ENCODE measurements around the gene TMEM225B.
"Not testable (repeated sequence)": the region's sequence is repeated elsewhere in the genome, so short reads cannot be mapped to it uniquely, and the experiment has no call there.

The TMEM225B gene

DNA sequence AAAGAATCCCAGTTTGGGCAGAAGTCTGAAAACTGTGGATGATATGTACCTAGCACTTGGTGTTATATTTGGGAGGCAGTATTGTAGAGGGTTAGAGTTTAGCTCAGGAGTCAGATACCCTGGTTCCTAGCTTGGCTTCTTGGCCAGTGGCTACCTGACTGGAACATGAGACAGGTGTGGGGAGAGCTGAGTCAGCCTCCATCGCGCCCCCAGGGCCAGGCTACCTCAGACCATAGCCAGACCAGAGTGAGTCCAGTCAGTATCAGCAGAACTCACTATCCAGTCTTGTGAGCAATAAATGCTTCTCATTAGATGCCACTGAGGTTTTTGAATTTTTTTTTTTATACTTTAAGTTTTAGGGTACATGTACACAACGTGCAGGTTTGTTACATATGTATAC, 55.7 kb downstream of the TMEM225B start:
- DNase-seq (ENCODE audit: low read depth, low spot score): no peak

DNA sequence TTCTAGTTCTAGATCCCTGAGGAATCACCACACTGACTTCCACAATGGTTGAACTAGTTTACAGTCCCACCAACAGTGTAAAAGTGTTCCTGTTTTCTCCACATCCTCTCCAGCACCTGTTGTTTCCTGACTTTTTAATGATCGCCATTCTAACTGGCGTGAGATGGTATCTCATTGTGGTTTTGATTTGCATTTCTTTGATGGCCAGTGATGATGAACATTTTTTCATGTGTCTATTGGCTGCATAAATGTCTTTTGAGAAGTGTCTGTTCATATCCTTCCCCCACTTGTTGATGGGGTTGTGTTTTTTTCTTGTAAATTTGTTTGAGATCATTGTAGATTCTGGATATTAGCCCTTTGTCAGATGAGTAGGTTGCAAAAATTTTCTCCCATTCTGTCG, 56.6 kb downstream of the TMEM225B start:
- not testable (repeated sequence) for DNase-seq (ENCODE audit: low read depth, low spot score)

GRCh38 chr7:99657879-99658278, 59.8 kb downstream of the TMEM225B start:
- not testable (repeated sequence) for DNase-seq (ENCODE audit: low read depth, low spot score)

Data from astrocyte of the hippocampus (primary cell).